HCT116 (cell line): ENCODE data around the gene ACTA2. TPM values are rescaled to one million over a fixed set of nuclear protein-coding genes. Genes with fewer than 3 reads are reported as not detected.

Experiments used
- ATAC-seq: fragments of 200-7000 bp; cut with Tn5 transposase; 2 replicates; pipeline ENCODE4 v1.9.1; 2020; ENCODE audit warnings: mild to moderate bottlenecking, moderate library complexity
- BruUV-seq: library from RNA; stranded (reverse); fragments of 400-500 nt; replicated peaks from 2 replicates; lab custom pipeline; 2021; lab: Mats Ljungman, UMichigan
- CTCF ChIA-PET: fragments of 300-600 bp; sonication (Branson Sonifier 250); formaldehyde crosslinking; loops from one replicate; lab custom pipeline; 2021; ENCODE audit warnings: antibody characterized with exemption; lab: Charles Lee
- POLR2A ChIA-PET: fragments of 300-600, 350-600 bp; sonication (Branson Sonifier 250); formaldehyde crosslinking; loops from one replicate; lab custom pipeline; 2021; ENCODE audit warnings: antibody characterized with exemption; lab: Charles Lee
- RAD21 ChIA-PET, 2 experiments: fragments of 300-600 bp; sonication (Branson Sonifier 250); formaldehyde crosslinking; loops; one replicate each; lab custom pipeline; 2023; ENCODE audit warnings: low total read pairs in 2 of 2; ENCODE audit not compliant: uncharacterized antibody in 2 of 2, unreplicated experiment in 2 of 2, low non-redundant PET in 1 of 2; lab: Charles Lee
- DNase-seq: peaks from one replicate; pipeline ENCODE4 v3.0.0-alpha.2; 2010; ENCODE audit warnings: low read depth, low spot score
- H2AFZ ChIP-seq: fragments of 200-600 bp; shearing (Covaris generic), sonication (generic); 2 replicates; pipeline ENCODE4 v1.6.1; 2017; ENCODE audit warnings: low read depth, mixed run types, mixed read lengths, antibody characterized with exemption, low read length; ENCODE audit not compliant: poor library complexity, severe bottlenecking
- H3K27ac ChIP-seq: 2 replicates; pipeline ENCODE4 v1.5.1; 2012; ENCODE audit warnings: low read depth, low read length
- H3K27me3 ChIP-seq: fragments of 200-600 bp; sonication (generic); 2 replicates; pipeline ENCODE4 v1.6.1; 2016; ENCODE audit warnings: mixed run types, low read length, mixed read lengths; ENCODE audit not compliant: insufficient read depth
- H3K36me3 ChIP-seq, 2 experiments: fragments of 200-500 bp in 1 of 2; fragments of 200-600 bp in 1 of 2; sonication (Bioruptor generic) in 1 of 2; sonication (generic) in 1 of 2; 2 replicates each; pipeline versions ENCODE4 v1.5.1 to v1.6.1; 2014 to 2016; ENCODE audit warnings: low read length in 2 of 2, inconsistent platforms in 1 of 2, mixed read lengths in 1 of 2, mixed run types in 1 of 2; ENCODE audit not compliant: insufficient read depth in 2 of 2, control insufficient read depth in 1 of 2
- H3K4me1 ChIP-seq, 2 experiments: fragments of 200-600 bp in 1 of 2; sonication (generic) in 1 of 2; 2 replicates each; pipeline versions ENCODE4 v1.5.1 to v1.6.1; 2012 to 2017; ENCODE audit warnings: low read length in 2 of 2, inconsistent platforms in 1 of 2, mild to moderate bottlenecking in 1 of 2, mixed read lengths in 1 of 2, mixed run types in 1 of 2, moderate library complexity in 1 of 2; ENCODE audit not compliant: insufficient read depth in 2 of 2, control insufficient read depth in 1 of 2
- H3K4me2 ChIP-seq: fragments of 200-600 bp; sonication (generic); 2 replicates; pipeline ENCODE4 v1.6.1; 2017; ENCODE audit warnings: mixed run types, low read length, mixed read lengths
- H3K4me3 ChIP-seq, 2 experiments: fragments of 200-600 bp in 1 of 2; sonication (generic) in 1 of 2; replicated peaks in 1 of 2; 2 replicates each; pipeline ENCODE4 v1.5.1; 2011 to 2016; ENCODE audit warnings: low read length in 2 of 2, control low read depth in 1 of 2, low read depth in 1 of 2, mild to moderate bottlenecking in 1 of 2, mixed read lengths in 1 of 2, mixed run types in 1 of 2
- H3K79me2 ChIP-seq: fragments of 200-600 bp; sonication (generic); 2 replicates; pipeline ENCODE4 v1.6.1; 2017; ENCODE audit warnings: mild to moderate bottlenecking, mixed run types, low read length, moderate library complexity, mixed read lengths; ENCODE audit not compliant: insufficient read depth
- H3K9ac ChIP-seq: fragments of 200-600 bp; sonication (generic); 2 replicates; pipeline ENCODE4 v1.6.1; 2016; ENCODE audit warnings: low read length, mixed read lengths
- H3K9me2 ChIP-seq: fragments of 200-600 bp; sonication (generic), shearing (Covaris generic); 2 replicates; pipeline ENCODE4 v1.6.1; 2017; ENCODE audit warnings: mixed run types, mild to moderate bottlenecking, moderate library complexity; ENCODE audit not compliant: insufficient read depth
- H3K9me3 ChIP-seq, 2 experiments: fragments of 200-500 bp in 1 of 2; fragments of 200-600 bp in 1 of 2; sonication (Bioruptor generic) in 1 of 2; sonication (generic) in 1 of 2; 2 replicates each; pipeline ENCODE4 v1.6.1; 2014 to 2017; ENCODE audit warnings: low read length in 2 of 2, mixed read lengths in 2 of 2, inconsistent platforms in 1 of 2, low read depth in 1 of 2, mild to moderate bottlenecking in 1 of 2, mixed run types in 1 of 2, moderate library complexity in 1 of 2; ENCODE audit not compliant: control insufficient read depth in 1 of 2, insufficient read depth in 1 of 2
- H4K20me1 ChIP-seq: fragments of 200-600 bp; sonication (generic), shearing (Covaris generic); 2 replicates; pipeline ENCODE4 v1.6.1; 2017; ENCODE audit warnings: mixed run types, mild to moderate bottlenecking, moderate library complexity; ENCODE audit not compliant: insufficient read depth
- ATF3 ChIP-seq: IDR thresholded peaks from 2 replicates; pipeline ENCODE4 v1.6.1; 2012
- EGR1 ChIP-seq: IDR thresholded peaks from 2 replicates; pipeline ENCODE4 v1.6.1; 2012; ENCODE audit warnings: low read depth
- ELF1 ChIP-seq: IDR thresholded peaks from 2 replicates; pipeline ENCODE4 v1.6.1; 2012; ENCODE audit warnings: low read depth, borderline replicate concordance
- EZH2 ChIP-seq: fragments of 200-600 bp; sonication (generic); IDR thresholded peaks from 2 replicates; pipeline ENCODE4 v1.6.1; 2017; ENCODE audit warnings: antibody characterized with exemption, mixed run types
- EZH2phosphoT487 ChIP-seq: fragments of 200-600 bp; IDR thresholded peaks from 2 replicates; pipeline ENCODE4 v1.6.1; 2018; ENCODE audit warnings: antibody characterized with exemption, borderline replicate concordance
- RAD21 ChIP-seq: IDR thresholded peaks from 2 replicates; pipeline ENCODE4 v1.6.1; 2012; ENCODE audit warnings: low read depth, mild to moderate bottlenecking
- SP1 ChIP-seq: IDR thresholded peaks from 2 replicates; pipeline ENCODE4 v1.6.1; 2012; ENCODE audit warnings: low read depth
- SRF ChIP-seq: IDR thresholded peaks from 2 replicates; pipeline ENCODE4 v1.6.1; 2012; ENCODE audit warnings: low read depth
- TCF7L2 ChIP-seq: IDR thresholded peaks from 2 replicates; pipeline ENCODE4 v1.7.0; 2011; ENCODE audit warnings: borderline replicate concordance, inconsistent platforms; ENCODE audit not compliant: insufficient read depth, insufficient read length; ENCODE audit errors: extremely low read depth
- ZFX ChIP-seq: fragments of 450-650 bp; IDR thresholded peaks from 2 replicates; pipeline ENCODE4 v1.6.1; 2017
- ZNF274 ChIP-seq: fragments of 200-500 bp; sonication (Bioruptor generic); IDR thresholded peaks from 2 replicates; pipeline ENCODE4 v1.6.1; 2014; ENCODE audit warnings: mild to moderate bottlenecking, low read depth, low read length, inconsistent platforms
- intact Hi-C: fragments of 100-400 bp; cut with micrococcal nuclease; formaldehyde crosslinking; loops from 2 replicates; pipeline ENCODE4 v1.10.0; 2022
- total RNA-seq: library from RNA; stranded (reverse); gene quantifications from one replicate; pipeline ENCODE4 v1.2.1, GENCODE V29; 2021; ENCODE audit not compliant: unreplicated experiment

ACTA2 gene
- total RNA-seq, 1 experiment from 2014 or later: 9.4 TPM

GRCh38 chr10:88923520-88923919 is 29.1 kb downstream of the ACTA2 start (continued):
- TF ChIP-seq EZH2 (no peak), RAD21 (no peak)

GRCh38 chr10:88922041-88922440 is 30.5 kb downstream of the ACTA2 start:
- DNase-seq: no peak
- no peaks in the 10 kb centered on the region for H3K79me2 ChIP-seq
- H3K9me2 ChIP-seq: no peaks in the 10 kb centered on the region
- BruUV-seq: no TSS peak
- no peak overlapping the region for H2AFZ ChIP-seq
- no peaks in the 10 kb centered on the region for H3K4me1 ChIP-seq
- no peaks in the 10 kb centered on the region for H3K27me3 ChIP-seq
- no peak for ATAC-seq
- H3K9me3 ChIP-seq: no peaks in the 10 kb centered on the region
- H3K4me2 ChIP-seq: no peak overlapping the region
- TF ChIP-seq EZH2 (no peak), SP1 (no peak), EZH2phosphoT487 (no peak), ELF1 (no peak), SRF (no peak), TCF7L2 (no peak), ZNF274 (no peak), ATF3 (no peak), EGR1 (no peak), ZFX (no peak)
- H4K20me1 ChIP-seq: no peaks in the 10 kb centered on the region
- H3K4me3 ChIP-seq: no peak overlapping the region
- POLR2A ChIA-PET: no interaction called here
- 0 out of 4 replicates have a peak, but pooled peaks cover 0 to 5% of the 10 kb centered on the region in 2 experiments for H3K36me3 ChIP-seq
- H3K27ac ChIP-seq: no peak overlapping the region
- no peak overlapping the region for H3K9ac ChIP-seq
- CTCF ChIA-PET: interaction anchor here (3.5 kb wide), 1 partner anchor 11 kb away, joined by 12 read pairs; no protein-coding TSS in a partner anchor
- RAD21 ChIA-PET: no interaction called here
- intact Hi-C loops: no loop called here
